Loucy (cell line): ENCODE results near the gene IL21R.

ENCODE experiments used
- CTCF ChIP-seq: fragments of 200-600 bp; sonication (generic); conservative IDR thresholded peaks from 2 replicates; pipeline ENCODE4 v1.5.1; 2014; ENCODE audit warnings: mild to moderate bottlenecking, antibody characterized with exemption, low read length
- EZH2phosphoT487 ChIP-seq: fragments of 200-600 bp; IDR thresholded peaks from 2 replicates; pipeline ENCODE4 v1.6.1; 2018; ENCODE audit warnings: antibody characterized with exemption, mild to moderate bottlenecking, moderate library complexity, borderline replicate concordance

- TF ChIP-seq CTCF, result no peak
- no peak for TF ChIP-seq EZH2phosphoT487
Measured at GRCh38 chr16:27436921-27437650, 35.1 kb downstream of the IL21R start.
